Hepatocyte (in vitro differentiated cells): Measurements from ENCODE around the gene SAA4.

Experiments
- CTCF ChIP-seq: fragments of 200-600 bp; sonication (generic); IDR thresholded peaks from 2 replicates; pipeline ENCODE4 v1.5.1; 2016; ENCODE audit warnings: antibody characterized with exemption, mild to moderate bottlenecking; ENCODE audit not compliant: poor library complexity
- EZH2 ChIP-seq: fragments of 200-600 bp; sonication (generic); IDR thresholded peaks from 2 replicates; pipeline ENCODE4 v1.6.1; 2016; ENCODE audit warnings: antibody characterized with exemption, mild to moderate bottlenecking, borderline replicate concordance
- EZH2phosphoT487 ChIP-seq: fragments of 200-600 bp; sonication (generic); IDR thresholded peaks from one replicate; pipeline ENCODE4 v1.6.1; 2018; ENCODE audit warnings: antibody characterized with exemption, mild to moderate bottlenecking, low read depth, moderate library complexity; ENCODE audit not compliant: unreplicated experiment, severe bottlenecking

- TF ChIP-seq EZH2, result no peak
- no peak for TF ChIP-seq CTCF
- no peak for TF ChIP-seq EZH2phosphoT487
Observed at GRCh38 chr11:18209058-18209457, 27.5 kb downstream of the SAA4 start.
